Mesenchymal stem cell (in vitro differentiated cells and primary cell): ENCODE measurements around the gene SMARCAL1.
A peak's percentile ranks its signal among the peaks of the same experiment; 100 is the strongest.

Experiments used
- DNase-seq: peaks from one replicate; pipeline ENCODE4 v3.0.0-alpha.2; 2013
- H2AFZ ChIP-seq: one replicate; pipeline ENCODE4 v1.6.1; 2013; ENCODE audit warnings: low read depth, mild to moderate bottlenecking, control low read depth, inconsistent platforms, low read length, moderate library complexity
- H2AK5ac ChIP-seq: 2 replicates; pipeline ENCODE4 v1.6.1; 2013; ENCODE audit warnings: low read length, moderate library complexity, mild to moderate bottlenecking, inconsistent platforms; ENCODE audit not compliant: severe bottlenecking
- H2BK120ac ChIP-seq: one replicate; pipeline ENCODE4 v1.6.1; 2013; ENCODE audit warnings: low read depth, mild to moderate bottlenecking, inconsistent platforms, low read length, moderate library complexity
- H2BK12ac ChIP-seq, 2 experiments: one replicate each; pipeline ENCODE4 v1.6.1; 2013; ENCODE audit warnings: inconsistent platforms in 2 of 2, low read length in 2 of 2, mild to moderate bottlenecking in 2 of 2, moderate library complexity in 2 of 2, control low read depth in 1 of 2
- H2BK15ac ChIP-seq: one replicate; pipeline ENCODE4 v1.6.1; 2013; ENCODE audit warnings: mild to moderate bottlenecking, low read depth, inconsistent platforms; ENCODE audit not compliant: poor library complexity, severe bottlenecking
- H2BK5ac ChIP-seq: 2 replicates; pipeline ENCODE4 v1.6.1; 2013; ENCODE audit warnings: low read depth, mild to moderate bottlenecking, low read length, control low read depth, inconsistent platforms; ENCODE audit not compliant: poor library complexity, severe bottlenecking
- H3K14ac ChIP-seq, 2 experiments: one replicate each; pipeline ENCODE4 v1.6.1; 2013; ENCODE audit warnings: inconsistent platforms in 2 of 2, low read length in 2 of 2, control low read depth in 1 of 2, mild to moderate bottlenecking in 1 of 2, moderate library complexity in 1 of 2
- H3K18ac ChIP-seq, 2 experiments: one replicate each; pipeline ENCODE4 v1.6.1; 2013; ENCODE audit warnings: inconsistent platforms in 2 of 2, low read length in 2 of 2, control low read depth in 1 of 2, low read depth in 1 of 2, mild to moderate bottlenecking in 1 of 2
- H3K23ac ChIP-seq, 2 experiments: one replicate each; pipeline ENCODE4 v1.6.1; 2013; ENCODE audit warnings: inconsistent platforms in 2 of 2, low read length in 2 of 2, mild to moderate bottlenecking in 2 of 2, moderate library complexity in 2 of 2, control low read depth in 1 of 2
- H3K27ac ChIP-seq: 2 replicates; pipeline ENCODE4 v1.5.1; 2013; ENCODE audit warnings: mild to moderate bottlenecking, moderate library complexity, low read length, control low read depth, inconsistent platforms; ENCODE audit not compliant: poor library complexity, severe bottlenecking
- H3K27me3 ChIP-seq, 2 experiments: 2 replicates each; pipeline versions ENCODE4 v1.6.1 to v1.7.0; 2013; ENCODE audit warnings: low read length in 2 of 2, mild to moderate bottlenecking in 2 of 2, moderate library complexity in 2 of 2, control low read depth in 1 of 2, inconsistent platforms in 1 of 2; ENCODE audit not compliant: control insufficient read depth in 1 of 2, insufficient read depth in 1 of 2
- H3K36me3 ChIP-seq, 2 experiments: 2 replicates each; pipeline versions ENCODE4 v1.6.1 to v1.7.0; 2013; ENCODE audit warnings: low read length in 2 of 2, control low read depth in 1 of 2, inconsistent platforms in 1 of 2, low read depth in 1 of 2, mild to moderate bottlenecking in 1 of 2; ENCODE audit not compliant: insufficient read depth in 2 of 2, control insufficient read depth in 1 of 2
- H3K4ac ChIP-seq, 2 experiments: one replicate each; pipeline ENCODE4 v1.6.1; 2013; ENCODE audit warnings: inconsistent platforms in 2 of 2, low read length in 2 of 2, mild to moderate bottlenecking in 2 of 2, moderate library complexity in 2 of 2, control low read depth in 1 of 2, low read depth in 1 of 2
- H3K4me1 ChIP-seq: 2 replicates; pipeline ENCODE4 v1.6.1; 2013; ENCODE audit warnings: low read depth, low read length, control low read depth; ENCODE audit not compliant: control insufficient read depth, insufficient read depth
- H3K4me2 ChIP-seq: 2 replicates; pipeline ENCODE4 v1.6.1; 2013; ENCODE audit warnings: low read length, mild to moderate bottlenecking, inconsistent platforms; ENCODE audit not compliant: poor library complexity, severe bottlenecking
- H3K4me3 ChIP-seq, 2 experiments: 2 replicates each; pipeline versions ENCODE4 v1.5.1 to v1.7.0; 2013; ENCODE audit warnings: low read length in 2 of 2, mild to moderate bottlenecking in 2 of 2, control low read depth in 1 of 2, low read depth in 1 of 2; ENCODE audit not compliant: insufficient read depth in 1 of 2
- H3K79me1 ChIP-seq: replicated peaks from 2 replicates; pipeline ENCODE4 v1.6.1; 2013; ENCODE audit warnings: mild to moderate bottlenecking, control low read depth, low read length, inconsistent platforms; ENCODE audit not compliant: poor library complexity, severe bottlenecking
- H3K9ac ChIP-seq: 2 replicates; pipeline ENCODE4 v1.7.0; 2013; ENCODE audit warnings: mild to moderate bottlenecking, low read length, moderate library complexity
- H3K9me3 ChIP-seq: 2 replicates; pipeline ENCODE4 v1.7.0; 2013; ENCODE audit warnings: mild to moderate bottlenecking, low read length; ENCODE audit not compliant: control insufficient read depth
- H4K8ac ChIP-seq: one replicate; pipeline ENCODE4 v1.6.1; 2013; ENCODE audit warnings: inconsistent platforms, mild to moderate bottlenecking, low read length, moderate library complexity
- H4K91ac ChIP-seq: one replicate; pipeline ENCODE4 v1.6.1; 2013; ENCODE audit warnings: mild to moderate bottlenecking, low read length, inconsistent platforms
- WGBS: methylation state at CpG from one replicate; pipeline ENCODE4 v1.1.7; 2013; ENCODE audit warnings: mixed read lengths; 5-methylcytosine and 5-hydroxymethylcytosine counted together

The SMARCAL1 gene

DNA sequence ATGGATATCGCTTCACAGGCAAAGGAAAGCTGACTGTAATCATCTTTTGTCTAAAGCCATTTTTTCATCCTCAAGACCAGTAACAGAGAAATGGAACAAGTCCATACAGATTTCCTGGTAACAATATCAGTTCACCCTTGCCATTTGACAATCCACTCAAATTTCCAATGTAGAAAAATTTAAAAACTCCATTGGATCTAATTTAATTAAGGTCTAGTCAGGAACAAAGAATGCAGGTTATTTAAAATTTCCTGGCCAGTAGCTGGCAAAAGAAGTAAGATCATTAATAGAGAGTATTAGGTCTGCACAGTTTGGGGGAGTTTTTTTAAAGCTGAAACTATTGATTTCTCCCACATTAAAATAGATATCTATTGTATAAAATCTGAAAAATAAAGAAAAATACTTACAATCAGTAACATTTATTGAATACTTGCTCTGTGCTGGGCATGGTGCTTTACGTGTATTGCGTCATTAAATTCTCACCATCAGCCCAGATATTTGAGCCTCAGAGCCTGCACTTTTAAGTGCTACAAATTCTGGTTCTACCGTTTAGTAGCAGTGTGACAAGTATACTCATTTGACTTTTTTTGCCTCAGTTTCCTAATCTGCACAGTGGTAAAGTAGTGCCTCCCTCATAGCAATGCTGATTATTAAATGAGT lies 41.8 kb downstream of the SMARCAL1 start:
- Histone ChIP-seq H3K36me3 (peaks cover 21 to 63% of the 10 kb centered on the region in 2 experiments), H2AFZ (no peak overlapping the region), H3K4me1 (no peaks in the 10 kb centered on the region), H3K9ac (no peak overlapping the region), H3K79me1 (no peaks in the 10 kb centered on the region), H3K4ac (no peak overlapping the region), H2AK5ac (no peak overlapping the region), H3K4me3 (no peak overlapping the region), H3K14ac (no peak overlapping the region), H3K18ac (no peak overlapping the region), H3K4me2 (no peak overlapping the region), H3K27ac (no peak overlapping the region), H3K9me3 (no peaks in the 10 kb centered on the region), H4K8ac (no peak overlapping the region), H2BK12ac (no peak overlapping the region), H2BK15ac (no peak overlapping the region), H2BK5ac (no peak overlapping the region), H2BK120ac (no peak overlapping the region), H3K23ac (no peak overlapping the region), H3K27me3 (no peaks in the 10 kb centered on the region), H4K91ac (no peak overlapping the region)
- 100% methylated on average over 4 of the region's 4 CpGs for WGBS
- no peak for DNase-seq

DNA sequence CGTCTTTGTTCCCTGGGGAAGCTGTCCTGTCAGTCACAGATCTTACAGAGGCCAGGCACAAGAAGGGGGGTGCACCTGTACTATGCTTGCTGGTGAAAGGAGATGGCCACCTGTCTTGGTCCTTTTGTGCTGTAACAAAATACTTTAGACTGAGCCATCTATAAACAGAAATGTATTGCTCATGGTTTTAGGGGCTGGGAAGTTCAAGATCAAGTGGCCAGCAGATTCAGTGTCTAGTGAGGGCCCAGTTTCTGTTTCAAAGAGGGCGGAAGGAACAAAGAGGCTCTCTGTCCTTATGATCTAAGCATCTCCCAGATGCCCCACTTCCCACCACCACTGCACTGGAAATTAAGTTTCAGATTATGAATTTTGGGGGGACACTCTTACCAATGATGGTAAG lies 50.9 kb downstream of the SMARCAL1 start:
- no peak overlapping the region for H4K91ac ChIP-seq
- no peak overlapping the region for H3K23ac ChIP-seq
- H3K27me3 ChIP-seq = no peaks in the 10 kb centered on the region
- no peaks in the 10 kb centered on the region for H3K4me1 ChIP-seq
- H3K36me3 ChIP-seq = peaks cover 19 to 28% of the 10 kb centered on the region in 2 experiments
- DNase-seq = no peak
- no peak overlapping the region for H2BK5ac ChIP-seq
- no peak overlapping the region for H4K8ac ChIP-seq
- no peak overlapping the region for H3K4me2 ChIP-seq
- no peak overlapping the region for H2AK5ac ChIP-seq
- no peak overlapping the region for H2BK15ac ChIP-seq
- H3K4me3 ChIP-seq = no peak overlapping the region
- 90% methylated on average over 1 of the region's 2 CpGs for WGBS
- H3K14ac ChIP-seq = no peak overlapping the region
- H3K18ac ChIP-seq = no peak overlapping the region
- no peak overlapping the region for H3K9ac ChIP-seq
- H3K27ac ChIP-seq = no peak overlapping the region
- no peak overlapping the region for H3K4ac ChIP-seq
- H3K79me1 ChIP-seq = no peaks in the 10 kb centered on the region
- no peaks in the 10 kb centered on the region for H3K9me3 ChIP-seq
- H2AFZ ChIP-seq = no peak overlapping the region
- no peak overlapping the region for H2BK12ac ChIP-seq
- no peak overlapping the region for H2BK120ac ChIP-seq

DNA sequence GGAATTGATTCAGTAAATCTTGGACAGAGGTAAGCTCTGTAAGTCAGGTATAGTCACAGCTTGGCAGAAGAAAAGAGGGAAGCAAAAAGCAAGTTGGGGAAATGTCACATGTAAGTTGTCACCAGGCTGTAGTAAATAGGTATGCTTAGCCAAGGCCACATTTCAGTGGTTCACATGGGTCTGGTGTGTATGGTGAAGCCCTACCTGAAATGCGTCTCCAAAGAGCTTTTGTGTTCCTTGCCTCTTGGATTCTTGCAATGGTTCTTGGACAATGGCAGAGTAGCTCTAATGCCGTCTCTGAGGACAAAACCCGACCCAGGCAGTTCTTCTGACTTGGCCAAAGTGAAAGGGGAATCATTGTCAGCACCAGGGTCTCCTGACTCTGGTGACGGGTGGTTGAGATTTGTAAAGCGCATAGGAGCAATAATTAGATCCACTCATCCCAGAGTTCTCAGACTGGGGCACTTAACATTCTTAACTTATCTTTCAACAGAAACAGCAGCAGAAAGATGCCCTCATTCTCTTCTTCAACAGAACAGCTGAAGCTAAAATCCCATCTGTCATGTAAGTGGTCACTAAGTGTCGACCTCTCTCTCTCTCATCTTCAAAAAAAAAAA lies 51.9 kb downstream of the SMARCAL1 start:
- H2BK15ac ChIP-seq = no peak overlapping the region
- H3K27ac ChIP-seq = no peak overlapping the region
- no peak overlapping the region for H3K4me3 ChIP-seq
- no peak overlapping the region for H3K4ac ChIP-seq
- H3K4me1 ChIP-seq = no peaks in the 10 kb centered on the region
- no peak overlapping the region for H2BK5ac ChIP-seq
- H3K4me2 ChIP-seq = no peak overlapping the region
- 79% methylated on average over 6 of the region's 6 CpGs for WGBS
- H2AFZ ChIP-seq = no peak overlapping the region
- no peak overlapping the region for H4K8ac ChIP-seq
- H2AK5ac ChIP-seq = no peak overlapping the region
- H3K23ac ChIP-seq = no peak overlapping the region
- H3K9ac ChIP-seq = no peak overlapping the region
- H3K18ac ChIP-seq = no peak overlapping the region
- DNase-seq = peak; percentile 37
- no peak overlapping the region for H2BK120ac ChIP-seq
- no peaks in the 10 kb centered on the region for H3K27me3 ChIP-seq
- no peak overlapping the region for H4K91ac ChIP-seq
- H3K14ac ChIP-seq = no peak overlapping the region
- H2BK12ac ChIP-seq = no peak overlapping the region
- peaks cover 19 to 33% of the 10 kb centered on the region in 2 experiments for H3K36me3 ChIP-seq
- no peaks in the 10 kb centered on the region for H3K9me3 ChIP-seq
- H3K79me1 ChIP-seq = no peaks in the 10 kb centered on the region

DNA sequence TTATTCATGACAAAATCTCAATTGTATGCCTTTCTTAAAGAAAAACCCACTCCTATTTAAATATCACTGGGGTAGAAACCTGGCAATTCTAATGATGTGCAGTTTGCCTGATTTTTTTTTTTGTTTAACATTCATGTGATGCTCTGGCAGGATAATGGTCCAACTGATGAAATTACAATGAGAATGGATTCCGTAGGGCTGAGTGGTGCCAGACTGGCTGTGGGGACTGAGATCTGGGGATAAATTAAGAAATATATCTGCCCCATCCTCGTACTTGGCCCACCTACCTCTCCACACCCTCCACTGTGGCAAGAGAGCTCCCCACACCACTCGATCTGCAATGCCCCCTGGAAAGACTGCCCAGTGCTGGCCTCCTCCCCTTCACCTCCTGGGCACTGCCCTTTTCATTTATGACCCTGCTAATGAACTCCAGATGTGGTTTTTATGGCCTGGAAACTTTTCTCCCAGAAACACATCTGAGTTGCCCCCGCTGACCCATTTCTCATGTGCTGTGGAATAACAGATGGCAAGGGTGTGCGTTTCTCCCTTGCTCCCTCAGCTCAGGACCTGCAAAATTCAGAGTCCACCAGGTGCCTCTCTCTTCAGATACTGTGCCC lies 53.4 kb downstream of the SMARCAL1 start:
- Histone ChIP-seq H3K14ac (no peak overlapping the region), H3K18ac (no peak overlapping the region), H3K36me3 (peaks cover 23 to 40% of the 10 kb centered on the region in 2 experiments), H4K91ac (no peak overlapping the region), H2AK5ac (no peak overlapping the region), H3K79me1 (no peaks in the 10 kb centered on the region), H3K27ac (no peak overlapping the region), H3K4me2 (no peak overlapping the region), H2BK5ac (no peak overlapping the region), H4K8ac (no peak overlapping the region), H3K9ac (no peak overlapping the region), H2BK15ac (no peak overlapping the region), H2BK12ac (no peak overlapping the region), H3K23ac (no peak overlapping the region), H2BK120ac (no peak overlapping the region), H3K9me3 (no peaks in the 10 kb centered on the region), H3K4me1 (no peaks in the 10 kb centered on the region), H2AFZ (no peak overlapping the region), H3K4me3 (no peak overlapping the region), H3K4ac (no peak overlapping the region), H3K27me3 (no peaks in the 10 kb centered on the region)
- 68% methylated on average over 4 of the region's 5 CpGs for WGBS
- DNase-seq = no peak
